SK-N-SH (cell line): Measurements from ENCODE around the gene ARHGEF17. TPM values are rescaled to one million over a fixed set of nuclear protein-coding genes. Genes with fewer than 3 reads are reported as not detected.

Experiments
- CTCF ChIA-PET: fragments of 300-600, 350-600 bp; formaldehyde crosslinking; extraction: SDS; loops from one replicate; lab custom pipeline; 2021; lab: Yijun Ruan, JAX
- POLR2A ChIA-PET: fragments of 350-600 bp; sonication (Branson Sonifier 250); formaldehyde crosslinking; extraction: SDS; loops from one replicate; lab custom pipeline; 2020; ENCODE audit warnings: antibody characterized with exemption, inconsistent platforms; lab: Yijun Ruan, JAX
- DNase-seq: peaks from one replicate; pipeline ENCODE4 v3.0.0; 2012
- H2AFZ ChIP-seq: fragments of 200-600 bp; sonication (generic); 2 replicates; pipeline ENCODE4 v1.8.1; 2016; ENCODE audit warnings: antibody characterized with exemption, mild to moderate bottlenecking, low read depth
- H3F3A ChIP-seq: fragments of 200-600 bp; sonication (generic); replicated peaks from 2 replicates; pipeline ENCODE3; 2016; ENCODE audit warnings: antibody characterized with exemption, mild to moderate bottlenecking; ENCODE audit not compliant: insufficient read depth
- H3K27ac ChIP-seq, 2 experiments: fragments of 200-500 bp in 1 of 2; fragments of 200-600 bp in 1 of 2; sonication (Bioruptor generic) in 1 of 2; sonication (generic), shearing (Covaris generic) in 1 of 2; 2 replicates each; pipeline versions ENCODE4 v1.5.1 to v1.6.1; 2014 to 2016; ENCODE audit warnings: low read depth in 2 of 2, inconsistent platforms in 1 of 2, low read length in 1 of 2, mild to moderate bottlenecking in 1 of 2, mixed read lengths in 1 of 2
- H3K27me3 ChIP-seq: fragments of 200-600 bp; sonication (generic), shearing (Covaris generic); 2 replicates; pipeline ENCODE4 v1.6.1; 2016; ENCODE audit warnings: mixed run types; ENCODE audit not compliant: insufficient read depth
- H3K36me3 ChIP-seq, 2 experiments: fragments of 200-500 bp in 1 of 2; fragments of 200-600 bp in 1 of 2; sonication (Bioruptor generic) in 1 of 2; sonication (generic) in 1 of 2; replicated peaks in 1 of 2; 2 replicates each; pipeline versions ENCODE3 to v1.5.1; 2014 to 2016; ENCODE audit warnings: low read length in 1 of 2, mild to moderate bottlenecking in 1 of 2; ENCODE audit not compliant: insufficient read depth in 2 of 2, control insufficient read depth in 1 of 2
- H3K4me1 ChIP-seq, 2 experiments: fragments of 200-500 bp in 1 of 2; fragments of 200-600 bp in 1 of 2; sonication (Bioruptor generic) in 1 of 2; sonication (generic), shearing (Covaris generic) in 1 of 2; 2 replicates each; pipeline versions ENCODE4 v1.5.1 to v1.6.1; 2014 to 2016; ENCODE audit warnings: low read depth in 1 of 2, low read length in 1 of 2, mixed run types in 1 of 2; ENCODE audit not compliant: insufficient read depth in 2 of 2, control insufficient read depth in 1 of 2
- H3K4me2 ChIP-seq: fragments of 200-600 bp; sonication (generic), shearing (Covaris generic); 2 replicates; pipeline ENCODE4 v1.6.1; 2017; ENCODE audit warnings: mixed run types
- H3K4me3 ChIP-seq, 2 experiments: fragments of 200-500 bp in 1 of 2; fragments of 200-600 bp in 1 of 2; sonication (Bioruptor generic) in 1 of 2; sonication (generic), shearing (Covaris generic) in 1 of 2; 2 replicates each; pipeline versions ENCODE4 v1.5.1 to v1.8.1; 2014 to 2016; ENCODE audit warnings: low read depth in 2 of 2, inconsistent platforms in 1 of 2, low read length in 1 of 2, mild to moderate bottlenecking in 1 of 2, mixed read lengths in 1 of 2, moderate library complexity in 1 of 2
- H3K79me2 ChIP-seq: fragments of 200-600 bp; sonication (generic); 2 replicates; pipeline ENCODE4 v1.8.1; 2017; ENCODE audit warnings: mild to moderate bottlenecking; ENCODE audit not compliant: insufficient read depth
- H3K9ac ChIP-seq: fragments of 200-600 bp; sonication (generic); 2 replicates; pipeline ENCODE4 v1.6.1; 2017; ENCODE audit warnings: mixed run types
- H3K9me2 ChIP-seq: fragments of 200-600 bp; sonication (generic); 2 replicates; pipeline ENCODE4 v1.6.1; 2017; ENCODE audit warnings: mixed run types
- H3K9me3 ChIP-seq: fragments of 200-600 bp; sonication (generic); 2 replicates; pipeline ENCODE4 v1.6.1; 2017; ENCODE audit warnings: mixed run types, mild to moderate bottlenecking, moderate library complexity
- H4K20me1 ChIP-seq: fragments of 200-600 bp; sonication (generic); 2 replicates; pipeline ENCODE4 v1.6.1; 2017; ENCODE audit warnings: mild to moderate bottlenecking, mixed run types; ENCODE audit not compliant: insufficient read depth
- CHD2 ChIP-seq: fragments of 150-350 bp; IDR thresholded peaks from 2 replicates; pipeline ENCODE4 v1.6.1; 2018; ENCODE audit warnings: low read length; ENCODE audit not compliant: partially characterized antibody
- CTCF ChIP-seq: fragments of 200-600 bp; sonication (generic); IDR thresholded peaks from 2 replicates; pipeline ENCODE4 v1.6.1; 2017; ENCODE audit warnings: antibody characterized with exemption, mild to moderate bottlenecking, moderate library complexity
- ELF1 ChIP-seq: IDR thresholded peaks from 2 replicates; pipeline ENCODE4 v1.4.0; 2012
- EP300 ChIP-seq, 2 experiments: IDR thresholded peaks; 2 replicates each; pipeline versions ENCODE4 v1.4.0 to v1.6.1; 2012; ENCODE audit warnings: borderline replicate concordance in 1 of 2, low read depth in 1 of 2, low read length in 1 of 2
- FOXJ3 ChIP-seq: sonication (generic); formaldehyde crosslinking; IDR thresholded peaks from 2 replicates; pipeline ENCODE4 v1.5.1; 2020; ENCODE audit warnings: mild to moderate bottlenecking, missing genetic modification reagents
- GATA2 ChIP-seq: sonication (generic); formaldehyde crosslinking; IDR thresholded peaks from 2 replicates; pipeline ENCODE4 v1.5.0; 2020; ENCODE audit warnings: mild to moderate bottlenecking, missing genetic modification reagents
- IRF3 ChIP-seq: fragments of 150-350 bp; IDR thresholded peaks from 2 replicates; pipeline ENCODE4 v1.6.1; 2016; ENCODE audit warnings: mild to moderate bottlenecking, low read depth, low read length
- MAX ChIP-seq: IDR thresholded peaks from 2 replicates; pipeline ENCODE4 v1.4.0; 2012; ENCODE audit warnings: low read depth
- MXI1 ChIP-seq: IDR thresholded peaks from 2 replicates; pipeline ENCODE4 v1.6.1; 2012; ENCODE audit warnings: mild to moderate bottlenecking, low read depth, low read length, improper control_type of control experiment
- NFIC ChIP-seq: IDR thresholded peaks from 2 replicates; pipeline ENCODE4 v1.4.0; 2012; ENCODE audit warnings: borderline replicate concordance
- NRF1 ChIP-seq: IDR thresholded peaks from 2 replicates; pipeline ENCODE4 v1.6.1; 2012; ENCODE audit warnings: low read depth, mild to moderate bottlenecking, low read length
- RCOR1 ChIP-seq: fragments of 150-350 bp; IDR thresholded peaks from 2 replicates; pipeline ENCODE4 v1.6.1; 2017; ENCODE audit warnings: antibody characterized with exemption, low read length
- RFX5 ChIP-seq: IDR thresholded peaks from 2 replicates; pipeline ENCODE4 v1.6.1; 2012; ENCODE audit warnings: mild to moderate bottlenecking, improper control_type of control experiment, low read length
- RXRA ChIP-seq: IDR thresholded peaks from 2 replicates; pipeline ENCODE4 v1.4.0; 2012; ENCODE audit warnings: low read depth, mild to moderate bottlenecking, borderline replicate concordance
- SMC3 ChIP-seq: IDR thresholded peaks from 2 replicates; pipeline ENCODE4 v1.6.1; 2012; ENCODE audit warnings: low read depth, low read length, improper control_type of control experiment
- USF1 ChIP-seq: IDR thresholded peaks from 2 replicates; pipeline ENCODE4 v1.4.0; 2012; ENCODE audit warnings: low read depth, borderline replicate concordance
- WGBS: methylation state at CpG from one replicate; pipeline ENCODE4 v1.1.6; 2017; ENCODE audit warnings: low lambda C conversion rate; 5-methylcytosine and 5-hydroxymethylcytosine counted together
- polyA plus RNA-seq, 3 experiments: library from polyadenylated mRNA; depleted of rRNA; stranded (reverse); fragments of >200 nt; gene quantifications; 2 replicates each; pipeline ENCODE4 v1.2.3, GENCODE V29; 2012

ARHGEF17 gene
- polyA plus RNA-seq, 1 of the 3 experiments (the other 2 are of a cell fraction), result 45.9 TPM

- no peaks in the 10 kb centered on the region for H3K79me2 ChIP-seq
- H3F3A ChIP-seq, result peaks cover 11% of the 10 kb centered on the region
- H3K9me2 ChIP-seq, result no peaks in the 10 kb centered on the region
- no peaks in the 10 kb centered on the region for H4K20me1 ChIP-seq
- POLR2A ChIA-PET, result no interaction called here
- CTCF ChIA-PET, result interaction anchor here (0.6 to 2.9 kb wide), 9 partner anchors 14 to 250 kb away, joined by 3 to 15 read pairs (median 4); no protein-coding TSS in a partner anchor
- 92% methylated on average over 1 of the region's 1 CpG for WGBS
- peaks cover 6 to 21% of the 10 kb centered on the region in 2 experiments for H3K36me3 ChIP-seq
- H3K4me2 ChIP-seq, result no peak overlapping the region
- no peaks in the 10 kb centered on the region for H3K9me3 ChIP-seq
- no peak overlapping the region for H3K9ac ChIP-seq
- peaks cover 4 to 15% of the 10 kb centered on the region in 2 experiments for H3K4me1 ChIP-seq
- TF ChIP-seq MXI1 (no peak), RXRA (no peak), USF1 (no peak), RFX5 (no peak), SMC3 (no peak), FOXJ3 (CRISPR knock-in tag) (no peak), ELF1 (no peak), GATA2 (CRISPR knock-in tag) (no peak), CTCF (no peak), EP300 (IDR thresholded peaks at IDR 0.05; ENCODE audit: borderline replicate concordance in 1 of 2, low read depth in 1 of 2, low read length in 1 of 2) (no peak), MAX (no peak), CHD2 (no peak)
- TF ChIP-seq, all 33 proteins: peak for 0
- Histone ChIP-seq H2AFZ (no peak overlapping the region), H3K27ac (0 out of 4 replicates have a peak overlapping the region, but pooled peaks of 1 of the 2 experiments have one; percentile 15), H3K27me3 (no peaks in the 10 kb centered on the region), H3K4me3 (no peak overlapping the region)
- DNase-seq, result no peak
Observed at GRCh38 chr11:73410627-73411026, 102.6 kb downstream of the ARHGEF17 start.

GRCh38 chr11:73411031-73411430 lies 103.0 kb downstream of the ARHGEF17 start:
- Histone ChIP-seq H3K36me3 (peaks cover 6 to 18% of the 10 kb centered on the region in 2 experiments), H3K27me3 (no peaks in the 10 kb centered on the region), H3K9me3 (no peaks in the 10 kb centered on the region), H3K79me2 (no peaks in the 10 kb centered on the region), H3K9ac (no peak overlapping the region), H3K9me2 (no peaks in the 10 kb centered on the region), H3F3A (peaks cover 15% of the 10 kb centered on the region), H3K27ac (0 out of 4 replicates have a peak overlapping the region, but pooled peaks of 1 of the 2 experiments have one; percentile 15), H2AFZ (no peak overlapping the region), H4K20me1 (no peaks in the 10 kb centered on the region), H3K4me1 (peaks cover 6 to 18% of the 10 kb centered on the region in 2 experiments), H3K4me3 (no peak overlapping the region), H3K4me2 (no peak overlapping the region)
- POLR2A ChIA-PET, result no interaction called here
- 91% methylated on average over 2 of the region's 2 CpGs for WGBS
- no peak for TF ChIP-seq EP300 (IDR thresholded peaks at IDR 0.05; ENCODE audit: borderline replicate concordance in 1 of 2, low read depth in 1 of 2, low read length in 1 of 2)
- no peak for TF ChIP-seq RCOR1
- TF ChIP-seq IRF3, result no peak
- no peak for TF ChIP-seq NRF1
- TF ChIP-seq NFIC, result no peak
- no peak for TF ChIP-seq FOXJ3 (CRISPR knock-in tag)
- no peak for TF ChIP-seq MAX
- TF ChIP-seq MXI1, result no peak
- TF ChIP-seq RXRA, result no peak
- no peak for DNase-seq
- CTCF ChIA-PET, result interaction anchor here (0.6 to 2.9 kb wide), 9 partner anchors 11 to 250 kb away, joined by 3 to 15 read pairs (median 4); no protein-coding TSS in a partner anchor
